Endothelial cell (in vitro differentiated cells): ENCODE results near the gene KRTAP10-11. TPM values are rescaled to one million over a fixed set of nuclear protein-coding genes. Genes with fewer than 3 reads are reported as not detected.

Experiments
- DNase-seq: peaks from one replicate; pipeline ENCODE4 v3.0.0; 2021; ENCODE audit warnings: low spot score
- H3K27ac Mint-ChIP-seq: one replicate; pipeline ENCODE4 v1.8.0; 2021; ENCODE audit warnings: mixed read lengths, inconsistent platforms; ENCODE audit not compliant: unreplicated experiment
- H3K27me3 Mint-ChIP-seq: one replicate; pipeline ENCODE4 v1.8.0; 2021; ENCODE audit warnings: mild to moderate bottlenecking, moderate library complexity, mixed read lengths, inconsistent platforms; ENCODE audit not compliant: unreplicated experiment
- H3K36me3 Mint-ChIP-seq: one replicate; pipeline ENCODE4 v1.8.0; 2021; ENCODE audit warnings: mild to moderate bottlenecking, low read depth, mixed read lengths, inconsistent platforms; ENCODE audit not compliant: unreplicated experiment
- H3K4me1 Mint-ChIP-seq: one replicate; pipeline ENCODE4 v1.8.0; 2021; ENCODE audit warnings: mild to moderate bottlenecking, mixed read lengths, inconsistent platforms; ENCODE audit not compliant: unreplicated experiment
- H3K4me3 Mint-ChIP-seq: one replicate; pipeline ENCODE4 v1.8.0; 2021; ENCODE audit warnings: mild to moderate bottlenecking, mixed read lengths, inconsistent platforms; ENCODE audit not compliant: unreplicated experiment
- H3K9me3 Mint-ChIP-seq: one replicate; pipeline ENCODE4 v1.8.0; 2021; ENCODE audit warnings: mixed read lengths, inconsistent platforms; ENCODE audit not compliant: unreplicated experiment
- CTCF ChIP-seq: fragments of 200-600 bp; sonication (generic); IDR thresholded peaks from one replicate; pipeline ENCODE4 v1.5.0; 2021; ENCODE audit warnings: antibody characterized with exemption; ENCODE audit not compliant: unreplicated experiment
- total RNA-seq: library from RNA; stranded (reverse); fragmentation: NEBNext Ultra II Directional; extraction: Animal tissue kit (Norgen Biotek cat#: 25700); gene quantifications from one replicate; pipeline ENCODE4 v1.2.1, GENCODE V29; 2021; ENCODE audit not compliant: unreplicated experiment

KRTAP10-11 gene
- total RNA-seq, 1 donor from 2014 or later: not detected

GRCh38 chr21:44694776-44695175 is 48.6 kb downstream of the KRTAP10-11 start:
- DNase-seq: no peak
- Mint-ChIP-seq H3K9me3 (no peaks in the 10 kb centered on the region), H3K4me1 (peaks cover 2% of the 10 kb centered on the region), H3K4me3 (no peak overlapping the region), H3K36me3 (no peaks in the 10 kb centered on the region), H3K27me3 (peaks cover 7% of the 10 kb centered on the region), H3K27ac (no peak overlapping the region)
- no peak for TF ChIP-seq CTCF

- no peaks in the 10 kb centered on the region for H3K36me3 Mint-ChIP-seq
- peaks cover 2% of the 10 kb centered on the region for H3K4me1 Mint-ChIP-seq
Observed at GRCh38 chr21:44695184-44695583, 49.0 kb downstream of the KRTAP10-11 start.

GRCh38 chr21:44695641-44696040 is 49.4 kb downstream of the KRTAP10-11 start:
- no peak for TF ChIP-seq CTCF
- H3K4me3 Mint-ChIP-seq: peak overlapping the region; percentile 18
- H3K27me3 Mint-ChIP-seq: peaks cover 7% of the 10 kb centered on the region
- no peak for DNase-seq
- peaks cover 2% of the 10 kb centered on the region for H3K4me1 Mint-ChIP-seq
- no peaks in the 10 kb centered on the region for H3K36me3 Mint-ChIP-seq
- no peaks in the 10 kb centered on the region for H3K9me3 Mint-ChIP-seq
- H3K27ac Mint-ChIP-seq: no peak overlapping the region

More at GRCh38 chr21:44695184-44695583, 49.0 kb downstream of the KRTAP10-11 start:
- peaks cover 7% of the 10 kb centered on the region for H3K27me3 Mint-ChIP-seq
- no peak overlapping the region for H3K27ac Mint-ChIP-seq
- H3K9me3 Mint-ChIP-seq: no peaks in the 10 kb centered on the region
- no peak overlapping the region for H3K4me3 Mint-ChIP-seq
- DNase-seq: no peak
- TF ChIP-seq CTCF: no peak

- Mint-ChIP-seq H3K27me3 (peaks cover 7% of the 10 kb centered on the region), H3K4me3 (no peak overlapping the region), H3K9me3 (no peaks in the 10 kb centered on the region), H3K36me3 (no peaks in the 10 kb centered on the region), H3K4me1 (peaks cover 2% of the 10 kb centered on the region), H3K27ac (peak overlapping the region; percentile 7)
- TF ChIP-seq CTCF: no peak
- no peak for DNase-seq
Observed at GRCh38 chr21:44696572-44696971, 50.4 kb downstream of the KRTAP10-11 start.

Other genes starting within 250 kb of the KRTAP10-11 start
- gene LRRC3, start 190.9 kb upstream of the KRTAP10-11 start, total RNA-seq: 9.1 TPM
- gene KRTAP10-1, start 106.2 kb upstream of the KRTAP10-11 start, total RNA-seq: not detected
- not detected for gene KRTAP10-2, start 94.9 kb upstream of the KRTAP10-11 start, total RNA-seq
- gene KRTAP10-3, start 87.6 kb upstream of the KRTAP10-11 start, total RNA-seq: not detected
- not detected for gene KRTAP10-4, start 72.7 kb upstream of the KRTAP10-11 start, total RNA-seq
- gene KRTAP10-5, start 65.8 kb upstream of the KRTAP10-11 start, total RNA-seq: not detected
- gene KRTAP10-6, start 53.9 kb upstream of the KRTAP10-11 start, total RNA-seq: not detected
- not detected for gene KRTAP10-7, start 45.8 kb upstream of the KRTAP10-11 start, total RNA-seq
- gene KRTAP10-8, start 34.3 kb upstream of the KRTAP10-11 start, total RNA-seq: not detected
- gene KRTAP10-9, start 19.3 kb upstream of the KRTAP10-11 start, total RNA-seq: not detected
- not detected for gene KRTAP10-10, start 9.1 kb upstream of the KRTAP10-11 start, total RNA-seq
- not detected for gene KRTAP12-4, start 8.2 kb downstream of the KRTAP10-11 start, total RNA-seq
- not detected for gene KRTAP12-3, start 11.5 kb downstream of the KRTAP10-11 start, total RNA-seq
- not detected for gene KRTAP12-2, start 20.5 kb downstream of the KRTAP10-11 start, total RNA-seq
- gene KRTAP12-1, start 35.7 kb downstream of the KRTAP10-11 start, total RNA-seq: not detected
- not detected for gene KRTAP10-12, start 50.8 kb downstream of the KRTAP10-11 start, total RNA-seq
- gene TSPEAR, start 65.2 kb downstream of the KRTAP10-11 start, total RNA-seq: not detected
- gene UBE2G2, start 155.4 kb downstream of the KRTAP10-11 start, total RNA-seq: 49.6 TPM
- gene SUMO3, start 171.6 kb downstream of the KRTAP10-11 start, total RNA-seq: 69.0 TPM
- gene PTTG1IP, start 227.3 kb downstream of the KRTAP10-11 start, total RNA-seq: 223 TPM